D721Med (cell line): ENCODE measurements around the gene NCSTN.

Experiments
- DNase-seq: peaks from one replicate; pipeline ENCODE4 v3.0.0; 2011; ENCODE audit warnings: low spot score; ENCODE audit not compliant: insufficient read length
- FAIRE-seq: peaks from 2 replicates; lab custom pipeline; 2011; peaks lifted over from hg19 to GRCh38; lab: Jason Lieb, UNC
- CTCF ChIP-seq: IDR thresholded peaks from 2 replicates; pipeline ENCODE4 v1.5.1; 2012; ENCODE audit warnings: mild to moderate bottlenecking, control low read depth; ENCODE audit not compliant: insufficient read depth; ENCODE audit errors: missing control alignments

Gene NCSTN

GRCh38 chr1:160346463-160346862, 3.3 kb downstream of the NCSTN start:
- DNase-seq, result no peak
- FAIRE-seq, result no peak
- no peak for TF ChIP-seq CTCF

DNA sequence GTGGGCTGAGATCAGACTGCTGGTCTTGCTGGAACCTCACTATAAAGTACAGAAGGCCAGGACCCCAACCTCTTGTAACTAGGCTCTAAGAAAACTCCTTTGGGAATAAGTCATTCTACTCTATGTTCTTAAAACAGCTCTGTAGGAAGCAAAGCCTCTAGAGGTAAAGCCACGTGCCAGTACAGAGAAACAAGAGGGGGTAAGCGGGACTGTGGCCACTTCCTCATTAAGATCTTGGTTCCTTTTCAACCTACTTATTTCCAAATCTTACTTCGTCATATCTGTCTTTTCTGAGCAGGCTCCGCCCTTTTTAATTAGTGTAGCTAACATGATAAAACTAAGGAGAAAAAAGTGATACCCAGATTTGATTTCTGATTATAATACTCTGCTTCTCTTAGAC, 3.8 kb downstream of the NCSTN start:
- DNase-seq (no peak), FAIRE-seq (no peak)
- TF ChIP-seq CTCF, result no peak

DNA sequence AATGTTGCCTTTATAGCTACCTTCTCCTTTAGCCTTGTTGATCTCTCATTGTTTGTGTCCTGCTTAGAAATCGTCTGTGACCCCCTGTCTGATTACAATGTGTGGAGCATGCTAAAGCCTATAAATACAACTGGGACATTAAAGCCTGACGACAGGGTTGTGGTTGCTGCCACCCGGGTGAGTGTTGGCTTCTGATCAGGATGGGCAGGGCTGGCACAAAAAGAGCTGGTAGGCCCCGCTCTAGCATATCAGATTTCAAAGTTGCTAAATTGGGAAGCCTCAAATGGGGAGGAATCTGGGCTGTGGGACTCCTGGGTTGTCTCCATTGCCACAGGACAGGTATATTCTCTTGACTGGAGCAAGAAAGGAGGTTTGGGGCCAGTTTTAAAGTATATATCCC, 8.4 kb downstream of the NCSTN start:
- FAIRE-seq, result no peak
- DNase-seq, result no peak
- no peak for TF ChIP-seq CTCF

GRCh38 chr1:160352555-160352954, 9.4 kb downstream of the NCSTN start:
- TF ChIP-seq CTCF, result no peak
- DNase-seq (no peak), FAIRE-seq (no peak)

- no peak for TF ChIP-seq CTCF
- DNase-seq (no peak), FAIRE-seq (no peak)
Observed at GRCh38 chr1:160353223-160353622, 10.0 kb downstream of the NCSTN start.

- DNase-seq, result peak; percentile 44
- peak; percentile 79 for TF ChIP-seq CTCF
- FAIRE-seq, result peak; percentile 81
Observed at GRCh38 chr1:160354388-160354985, 11.3 kb downstream of the NCSTN start.

- DNase-seq (no peak), FAIRE-seq (no peak)
- no peak for TF ChIP-seq CTCF
Observed at GRCh38 chr1:160357286-160358002, 14.3 kb downstream of the NCSTN start.
